ENCODE measurements around the gene FAM186B.

GRCh38 chr12:49615725-49616124 is 10.3 kb upstream of the FAM186B start:
- TF ChIP-seq POLR2A (IDR thresholded peaks at IDR 0.05) (no peak), CTCF (IDR thresholded peaks at IDR 0.05) (no peak)

All from right lobe of liver (tissue), 4 donors.